Liver (tissue), 3 donors: Measurements from ENCODE around the gene GARIN5B.

ENCODE experiments used
- CTCF ChIP-seq: fragments of 150-350 bp; IDR thresholded peaks from 2 replicates; pipeline ENCODE4 v1.5.1; 2017; ENCODE audit warnings: improper control_type of control experiment, low read depth, low read length; ENCODE audit not compliant: missing input control
- FOXA2 ChIP-seq: IDR thresholded peaks from 2 replicates; pipeline ENCODE4 v1.6.1; 2016; ENCODE audit warnings: antibody characterized with exemption
- HNF4G ChIP-seq: IDR thresholded peaks from 2 replicates; pipeline ENCODE4 v1.6.1; 2016; ENCODE audit warnings: antibody characterized with exemption
- JUND ChIP-seq, 2 donors: IDR thresholded peaks; 2 replicates each; pipeline ENCODE4 v1.6.1; 2016; ENCODE audit warnings: antibody characterized with exemption in 2 of 2
- MAX ChIP-seq: IDR thresholded peaks from 2 replicates; pipeline ENCODE4 v1.6.1; 2016; ENCODE audit warnings: antibody characterized with exemption
- NR2F2 ChIP-seq: IDR thresholded peaks from 2 replicates; pipeline ENCODE4 v1.6.1; 2016; ENCODE audit warnings: antibody characterized with exemption
- RAD21 ChIP-seq, 2 donors: IDR thresholded peaks; 2 replicates each; pipeline ENCODE4 v1.6.1; 2016; ENCODE audit warnings: antibody characterized with exemption in 2 of 2, mild to moderate bottlenecking in 2 of 2
- REST ChIP-seq: IDR thresholded peaks from 2 replicates; pipeline ENCODE4 v1.6.1; 2016; ENCODE audit warnings: antibody characterized with exemption, mild to moderate bottlenecking
- SP1 ChIP-seq: IDR thresholded peaks from 2 replicates; pipeline ENCODE4 v1.6.1; 2018; ENCODE audit warnings: antibody characterized with exemption, mild to moderate bottlenecking
- YY1 ChIP-seq: IDR thresholded peaks from 2 replicates; pipeline ENCODE4 v1.6.1; 2016; ENCODE audit warnings: antibody characterized with exemption, mild to moderate bottlenecking
- TF ChIP-seq, protein P1 (sequence below): IDR thresholded peaks from 2 replicates; pipeline ENCODE4 v1.6.1; 2016; ENCODE audit warnings: antibody characterized with exemption
- donor health status: healthy.
- donor health status: healthy.

DNA sequence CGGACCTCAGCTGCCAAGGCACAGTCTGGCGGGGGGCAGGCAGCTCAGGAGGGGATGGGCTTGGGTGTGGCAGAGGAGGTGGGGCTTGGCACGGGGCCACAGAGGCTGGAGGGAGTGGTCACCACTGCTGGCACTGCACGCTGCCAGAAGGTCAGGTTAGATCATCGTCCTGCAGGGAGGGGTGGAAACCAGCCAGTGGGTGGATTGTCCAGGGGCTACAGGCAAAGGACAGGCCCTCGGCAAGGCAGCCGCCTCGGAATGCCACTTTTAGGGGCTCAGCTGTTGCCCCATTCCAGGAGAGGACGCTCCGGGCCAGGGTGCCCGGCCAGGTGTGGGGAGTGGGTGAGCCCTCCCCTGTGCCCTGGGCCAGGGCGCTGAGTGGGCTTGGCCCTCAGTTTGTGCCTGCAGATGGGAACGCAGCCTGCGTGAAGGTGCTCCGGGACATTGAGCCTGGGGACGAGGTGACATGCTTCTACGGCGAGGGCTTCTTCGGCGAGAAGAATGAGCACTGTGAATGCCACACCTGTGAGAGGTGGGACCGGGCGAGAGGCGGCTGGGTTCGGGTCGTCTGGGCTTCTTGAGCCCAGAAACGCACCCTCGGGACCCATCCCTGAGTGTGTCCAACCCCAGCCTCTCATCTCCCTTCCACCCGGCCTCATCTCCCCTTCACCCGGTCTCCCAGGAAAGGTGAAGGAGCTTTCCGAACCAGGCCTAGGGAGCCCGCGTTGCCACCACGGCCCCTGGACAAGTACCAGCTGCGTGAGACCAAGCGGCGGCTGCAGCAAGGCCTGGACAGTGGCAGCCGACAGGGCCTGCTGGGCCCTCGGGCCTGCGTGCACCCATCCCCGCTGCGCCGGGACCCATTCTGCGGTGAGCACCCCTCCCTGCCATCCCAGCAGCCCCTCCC is 17.0 kb downstream of the GARIN5B start:
- TF ChIP-seq REST (no peak), CTCF (no peak), HNF4G (no peak), MAX (no peak), RAD21 (IDR thresholded peaks at IDR 0.05) (no peak), FOXA2 (no peak), NR2F2 (no peak), YY1 (no peak), SP1 (no peak), JUND (IDR thresholded peaks at IDR 0.05) (no peak)
- TF ChIP-seq, protein P1, sequence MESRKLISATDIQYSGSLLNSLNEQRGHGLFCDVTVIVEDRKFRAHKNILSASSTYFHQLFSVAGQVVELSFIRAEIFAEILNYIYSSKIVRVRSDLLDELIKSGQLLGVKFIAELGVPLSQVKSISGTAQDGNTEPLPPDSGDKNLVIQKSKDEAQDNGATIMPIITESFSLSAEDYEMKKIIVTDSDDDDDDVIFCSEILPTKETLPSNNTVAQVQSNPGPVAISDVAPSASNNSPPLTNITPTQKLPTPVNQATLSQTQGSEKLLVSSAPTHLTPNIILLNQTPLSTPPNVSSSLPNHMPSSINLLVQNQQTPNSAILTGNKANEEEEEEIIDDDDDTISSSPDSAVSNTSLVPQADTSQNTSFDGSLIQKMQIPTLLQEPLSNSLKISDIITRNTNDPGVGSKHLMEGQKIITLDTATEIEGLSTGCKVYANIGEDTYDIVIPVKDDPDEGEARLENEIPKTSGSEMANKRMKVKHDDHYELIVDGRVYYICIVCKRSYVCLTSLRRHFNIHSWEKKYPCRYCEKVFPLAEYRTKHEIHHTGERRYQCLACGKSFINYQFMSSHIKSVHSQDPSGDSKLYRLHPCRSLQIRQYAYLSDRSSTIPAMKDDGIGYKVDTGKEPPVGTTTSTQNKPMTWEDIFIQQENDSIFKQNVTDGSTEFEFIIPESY: no peak
